Lower leg skin (tissue), 4 donors: ENCODE results near the gene P4HA1. TPM values are rescaled to one million over a fixed set of nuclear protein-coding genes. Genes with fewer than 3 reads are reported as not detected.
"Not testable (repeated sequence)": the region's sequence is repeated elsewhere in the genome, so short reads cannot be mapped to it uniquely, and the experiment has no call there.

Experiments
- DNase-seq, 2 donors: peaks; one replicate each; pipeline ENCODE4 v3.0.0-alpha.2; 2019; ENCODE audit warnings: low spot score in 2 of 2
- H3K4me3 ChIP-seq: fragments of 200-600 bp; sonication (generic); 2 replicates; pipeline ENCODE4 v1.5.1; 2017; ENCODE audit warnings: mild to moderate bottlenecking, low read depth; ENCODE audit not compliant: poor library complexity, severe bottlenecking
- CTCF ChIP-seq, 3 donors: fragments of 450-650 bp; IDR thresholded peaks; one replicate each; pipeline ENCODE4 v1.5.1; 2016; ENCODE audit warnings: antibody characterized with exemption in 3 of 3, mild to moderate bottlenecking in 3 of 3, moderate library complexity in 2 of 3
- POLR2A ChIP-seq, 2 donors: fragments of 450-650 bp; IDR thresholded peaks; one replicate each; pipeline ENCODE4 v1.6.1; 2016 to 2017; ENCODE audit warnings: antibody characterized with exemption in 2 of 2, mild to moderate bottlenecking in 1 of 2, moderate library complexity in 1 of 2
- WGBS, 2 donors: methylation state at CpG; one replicate each; pipeline ENCODE4 v1.1.5; 2018; 5-methylcytosine and 5-hydroxymethylcytosine counted together
- intact Hi-C: fragments of 100-400 bp; cut with DNase I; formaldehyde crosslinking; loops from one replicate; pipeline ENCODE4 v1.15.0; 2023; ENCODE audit warnings: low total_unique reads
- total RNA-seq, 4 donors: library from RNA; depleted of rRNA; stranded (reverse); fragments of >200 nt; gene quantifications; one replicate each; pipeline ENCODE4 v1.1.0, GENCODE V29; 2016

P4HA1 gene
- total RNA-seq, 4 donors from 2014 or later = 14.3 to 29.5 (median 20.5) TPM

- 92% methylated on average over 5 of the region's 5 CpGs for WGBS, 2 donors
- DNase-seq = no peak
- TF ChIP-seq CTCF (IDR thresholded peaks at IDR 0.05) (no peak), POLR2A (IDR thresholded peaks at IDR 0.05) (no peak)
- intact Hi-C loops = no loop called here
- no peak overlapping the region for H3K4me3 ChIP-seq
Measured at GRCh38 chr10:73042130-73042529, 54.5 kb downstream of the P4HA1 start.

DNA sequence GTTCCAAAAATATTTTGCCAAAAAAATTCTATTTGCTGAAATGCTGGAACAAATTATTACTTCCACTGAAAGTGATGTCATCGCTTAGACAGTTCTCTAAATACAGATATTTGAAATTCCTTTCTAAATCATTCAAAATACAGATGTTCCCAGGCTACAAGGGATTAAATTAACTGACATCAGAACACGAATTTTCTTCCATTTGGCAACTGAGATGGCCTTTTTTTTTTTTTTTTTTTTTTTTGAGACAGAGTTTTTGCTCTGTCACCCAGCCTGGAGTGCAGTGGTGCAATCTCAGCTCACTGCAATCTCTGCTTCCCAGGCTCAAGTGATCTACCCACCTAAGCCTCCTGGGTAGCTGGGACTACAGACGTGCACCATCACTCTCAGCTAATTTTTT, 57.0 kb downstream of the P4HA1 start:
- intact Hi-C loops = no loop called here
- WGBS, 2 donors = 57 to 60% methylated on average over 3 of the region's 3 CpGs
- H3K4me3 ChIP-seq = no peak overlapping the region

DNA sequence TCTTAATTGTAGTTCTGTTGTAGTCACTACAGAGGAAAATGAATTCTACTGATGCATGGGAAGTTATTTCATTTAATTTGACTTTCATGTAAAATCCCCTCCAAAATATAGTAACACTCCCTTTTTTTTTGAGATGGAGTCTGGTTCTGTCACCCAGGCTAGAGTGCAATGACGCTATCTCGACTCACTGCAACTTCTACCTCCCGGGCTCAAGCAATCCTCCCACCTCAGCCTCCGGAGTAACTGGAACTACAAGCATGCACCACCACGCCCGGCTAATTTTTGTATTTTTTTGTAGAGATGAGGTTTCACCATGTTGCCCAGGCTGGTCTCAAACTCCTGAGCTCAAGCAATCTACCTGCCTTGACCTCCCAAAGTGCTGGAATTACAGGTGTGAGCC, 60.4 kb downstream of the P4HA1 start:
- WGBS, 2 donors = 80 to 92% methylated on average over 6 of the region's 6 CpGs
- intact Hi-C loops, H3K4me3 ChIP-seq, DNase-seq: not testable (repeated sequence)

More for the DNA sequence above, 57.0 kb downstream of the P4HA1 start:
- TF ChIP-seq CTCF (IDR thresholded peaks at IDR 0.05) (no peak), POLR2A (IDR thresholded peaks at IDR 0.05) (no peak)
- DNase-seq = no peak

DNA sequence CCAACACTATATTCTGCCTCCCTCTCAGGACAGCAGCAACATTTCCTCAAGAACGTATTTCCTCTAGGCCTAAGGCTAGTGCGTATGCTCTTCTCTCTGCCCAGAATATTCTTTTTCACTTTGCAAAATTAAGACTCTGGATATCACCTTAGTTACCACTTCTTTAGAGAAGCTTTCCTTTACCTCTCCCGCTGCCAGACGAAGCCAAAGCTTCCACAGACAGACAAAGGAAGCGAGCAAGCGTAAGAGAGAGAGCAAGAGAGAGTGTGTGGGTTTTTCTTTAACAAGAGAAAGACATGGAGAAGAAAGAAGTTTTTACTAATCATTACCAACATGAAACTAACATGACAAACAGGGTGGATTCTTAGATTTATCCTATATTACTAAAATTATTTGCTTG, 64.1 kb downstream of the P4HA1 start:
- intact Hi-C loops = no loop called here
- no peak for TF ChIP-seq POLR2A (IDR thresholded peaks at IDR 0.05)
- TF ChIP-seq CTCF (IDR thresholded peaks at IDR 0.05) = no peak
- 96 to 97% methylated on average over 6 of the region's 6 CpGs for WGBS, 2 donors
- H3K4me3 ChIP-seq = no peak overlapping the region
- DNase-seq = no peak

DNA sequence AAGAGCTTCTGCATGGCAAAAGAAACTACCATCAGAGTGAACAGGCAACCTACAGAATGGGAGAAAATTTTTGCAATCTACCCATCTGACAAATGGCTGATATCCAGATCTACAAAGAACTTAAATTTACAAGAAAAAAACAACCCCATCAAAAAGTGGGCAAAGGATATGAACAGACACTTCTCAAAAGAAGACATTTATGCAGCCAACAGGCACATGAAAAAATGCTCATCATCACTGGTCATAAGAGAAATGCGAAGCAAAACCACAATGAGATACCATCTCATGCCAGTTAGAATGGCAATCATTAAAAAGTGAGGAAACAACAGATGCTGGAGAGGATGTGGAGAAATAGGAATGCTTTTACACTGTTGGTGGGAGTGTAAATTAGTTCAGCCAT, 70.0 kb downstream of the P4HA1 start:
- H3K4me3 ChIP-seq, DNase-seq, intact Hi-C loops: not testable (repeated sequence)
- 90 to 96% methylated on average over 1 of the region's 1 CpG for WGBS, 2 donors

DNA sequence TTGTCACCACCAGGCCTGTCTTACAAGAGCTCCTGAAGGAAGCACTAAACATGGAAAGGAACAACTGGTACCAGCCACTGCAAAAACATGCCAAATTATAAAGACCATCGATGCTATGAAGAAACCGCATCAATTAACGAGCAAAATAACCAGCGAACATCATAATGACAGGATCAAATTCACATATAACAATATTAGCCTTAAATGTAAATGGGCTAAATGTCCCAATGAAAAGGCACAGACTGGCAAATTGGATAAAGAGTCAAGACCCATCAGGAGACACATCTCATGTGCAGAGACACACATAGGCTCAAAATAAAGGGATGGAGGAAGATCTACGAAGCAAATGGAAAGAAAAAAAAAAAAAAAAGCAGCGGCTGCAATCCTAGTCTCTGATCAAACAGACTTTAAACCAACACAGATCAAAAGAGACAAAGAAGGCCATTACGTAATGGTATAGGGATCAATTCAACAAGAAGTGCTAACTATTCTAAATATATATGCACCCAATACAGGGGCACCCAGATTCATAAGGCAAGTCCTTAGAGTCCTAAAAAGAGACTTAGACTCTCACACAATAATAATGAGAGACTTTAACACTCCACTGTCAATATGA, 73.1 kb downstream of the P4HA1 start:
- intact Hi-C loops, H3K4me3 ChIP-seq, DNase-seq: not testable (repeated sequence)
- WGBS, 2 donors = 97 to 98% methylated on average over 7 of the region's 7 CpGs

DNA sequence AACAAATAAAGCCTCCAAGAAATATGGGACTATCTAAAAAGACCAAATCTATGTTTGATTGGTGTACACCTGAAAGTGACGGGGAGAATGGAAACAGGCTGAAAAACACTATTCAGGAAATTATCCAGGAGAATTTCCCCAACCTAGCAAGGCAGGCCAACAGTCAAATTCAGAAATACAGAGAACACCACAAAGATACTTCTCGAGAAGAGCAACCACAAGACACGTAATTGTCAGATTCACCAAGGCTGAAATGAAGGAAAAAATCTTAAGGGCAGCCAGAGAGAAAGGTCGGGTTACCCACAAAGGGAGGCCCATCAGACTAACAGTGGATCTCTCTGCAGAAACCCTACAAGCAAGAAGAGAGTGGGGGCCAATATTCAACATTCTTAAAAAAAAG, 73.7 kb downstream of the P4HA1 start:
- H3K4me3 ChIP-seq, DNase-seq, intact Hi-C loops: not testable (repeated sequence)
- WGBS, 2 donors = 92 to 96% methylated on average over 4 of the region's 4 CpGs

- H3K4me3 ChIP-seq, DNase-seq, intact Hi-C loops: not testable (repeated sequence)
- WGBS, 2 donors = 64 to 75% methylated on average over 6 of the region's 6 CpGs
Measured at GRCh38 chr10:73021538-73022164, 75.0 kb downstream of the P4HA1 start.
